HG02571 (cell line): ENCODE measurements around the gene LAIR1.
"Not testable (repeated sequence)": the region's sequence is repeated elsewhere in the genome, so short reads cannot be mapped to it uniquely, and the experiment has no call there.

ENCODE experiments used
- ATAC-seq: cut with Tn5 transposase; IDR thresholded peaks from one replicate; pipeline ENCODE4 v1.9.1; 2021; ENCODE audit warnings: mild to moderate bottlenecking, moderate library complexity; ENCODE audit not compliant: unreplicated experiment

Gene LAIR1

GRCh38 chr19:54351474-54351873 lies 13.3 kb downstream of the LAIR1 start:
- ATAC-seq: no peak

GRCh38 chr19:54345938-54346386 lies 18.8 kb downstream of the LAIR1 start:
- no peak for ATAC-seq

GRCh38 chr19:54343868-54344267 lies 20.9 kb downstream of the LAIR1 start:
- ATAC-seq: no peak

- no peak for ATAC-seq
These were observed 23.4 kb downstream of the LAIR1 start for GRCh38 chr19:54341295-54341694.

- ATAC-seq: no peak
These were observed 24.9 kb downstream of the LAIR1 start for GRCh38 chr19:54339646-54340358.

GRCh38 chr19:54338521-54338920 lies 26.2 kb downstream of the LAIR1 start:
- no peak for ATAC-seq

GRCh38 chr19:54337858-54338230 lies 26.9 kb downstream of the LAIR1 start:
- ATAC-seq: no peak

GRCh38 chr19:54336893-54337857 lies 27.6 kb downstream of the LAIR1 start:
- no peak for ATAC-seq

- no peak for ATAC-seq
These were observed 28.5 kb downstream of the LAIR1 start for GRCh38 chr19:54335979-54336892.

- ATAC-seq: no peak
These were observed 29.6 kb downstream of the LAIR1 start for GRCh38 chr19:54335164-54335563.

- ATAC-seq: no peak
These were observed 31.0 kb downstream of the LAIR1 start for GRCh38 chr19:54333586-54334298.

GRCh38 chr19:54332149-54332548 lies 32.6 kb downstream of the LAIR1 start:
- ATAC-seq: no peak

GRCh38 chr19:54331626-54332025 lies 33.1 kb downstream of the LAIR1 start:
- no peak for ATAC-seq

- no peak for ATAC-seq
These were observed 35.1 kb downstream of the LAIR1 start for GRCh38 chr19:54329476-54330165.

- not testable (repeated sequence) for ATAC-seq
These were observed 36.0 kb downstream of the LAIR1 start for GRCh38 chr19:54328781-54329180.

- ATAC-seq: no peak
These were observed 39.1 kb downstream of the LAIR1 start for GRCh38 chr19:54325631-54326030.

- no peak for ATAC-seq
These were observed 39.5 kb downstream of the LAIR1 start for GRCh38 chr19:54325194-54325621.

- ATAC-seq: no peak
These were observed 40.7 kb downstream of the LAIR1 start for GRCh38 chr19:54324071-54324470.

- not testable (repeated sequence) for ATAC-seq
These were observed 41.8 kb downstream of the LAIR1 start for GRCh38 chr19:54322934-54323333.

GRCh38 chr19:54322295-54322694 lies 42.4 kb downstream of the LAIR1 start:
- ATAC-seq: not testable (repeated sequence)
